ENCODE results near the gene CHRNB2. TPM values are rescaled to one million over a fixed set of nuclear protein-coding genes. Genes with fewer than 3 reads are reported as not detected.

Gene CHRNB2
- total and polyA plus RNA-seq, 9 of the 15 experiments (the other 6 are each of a cell fraction or from before 2014, with no cell fraction given) = 0.01 TPM; not detected in 8

DNA sequence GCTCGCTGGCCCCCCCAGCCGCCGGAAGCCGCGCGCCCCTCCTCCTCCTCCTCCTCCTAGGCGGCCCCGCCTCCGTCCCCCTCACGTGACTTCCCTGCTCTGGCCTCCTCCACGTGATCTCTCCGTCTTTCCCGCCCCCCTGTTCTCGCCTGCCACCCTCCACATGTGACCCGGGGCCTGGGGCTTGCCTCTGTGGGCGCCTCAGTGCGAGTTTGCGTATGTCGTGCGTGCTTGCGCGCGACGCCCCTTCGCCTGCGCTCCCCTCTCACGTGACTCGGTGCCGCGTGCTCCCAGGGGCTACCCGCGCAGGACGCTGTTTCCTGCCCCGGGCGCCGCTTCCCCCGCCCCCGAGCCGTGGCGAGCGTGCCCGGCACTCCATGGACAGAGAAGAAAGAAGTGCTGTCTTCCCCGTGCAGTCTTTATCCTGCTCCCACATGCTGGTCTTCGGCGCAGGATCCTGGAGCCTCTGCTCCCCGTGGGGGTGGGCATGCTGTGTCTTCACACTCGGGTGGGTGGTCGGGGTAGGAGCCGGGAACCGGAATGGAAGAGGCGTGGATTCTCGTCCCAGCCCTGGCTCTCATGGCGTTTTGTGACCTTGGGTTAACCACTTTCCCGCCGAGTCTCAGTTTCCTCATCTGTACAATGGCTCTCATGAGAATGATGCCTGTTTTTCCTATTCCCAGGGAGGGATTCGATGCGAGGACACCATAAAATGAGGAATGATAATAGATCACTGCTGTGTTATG is 8.7 kb upstream of the CHRNB2 start:
- ATAC-seq (peak; percentile 94), FAIRE-seq (peak; percentile 86), DNase-seq (ENCODE audit: extremely low read depth in 1 of 4, low spot score in 3 of 4) (peak; percentile 94 to 98 (median 96))
- Histone ChIP-seq H2AFZ (ENCODE audit: low read depth, low read length) (peak overlapping the region; percentile 95), H3K27ac (ENCODE audit: extremely low read depth, low read depth, low read length) (peak overlapping the region; percentile 82), H3K79me2 (ENCODE audit: control insufficient read depth, insufficient read depth, low read length) (peaks cover 27% of the 10 kb centered on the region), H3K4me1 (replicated peaks in 1 of 2; ENCODE audit: control insufficient read depth in 2 of 2, insufficient read depth in 2 of 2, low read length in 2 of 2) (peaks cover 18 to 21% of the 10 kb centered on the region in 2 experiments; a peak in 4 of 5 replicates), H3K27me3 (ENCODE audit: control insufficient read depth in 2 of 2, insufficient read depth in 2 of 2, low read length in 2 of 2) (peaks cover 2 to 9% of the 10 kb centered on the region in 2 experiments; a peak in 1 of 5 replicates), H4K20me1 (replicated peaks; ENCODE audit: control insufficient read depth, insufficient read depth, low read length) (no peaks in the 10 kb centered on the region), H3K4me3 (peak overlapping the region; percentile 82), H3K9me3 (replicated peaks; ENCODE audit: control insufficient read depth, insufficient read depth, low read depth, low read length) (no peaks in the 10 kb centered on the region), H3K36me3 (ENCODE audit: control insufficient read depth, insufficient read depth, low read length) (peaks cover 24% of the 10 kb centered on the region), H3K9ac (ENCODE audit: insufficient read depth in 1 of 2, low read depth in 2 of 2, low read length in 2 of 2) (peak overlapping the region; percentile 73 to 95), H3K4me2 (ENCODE audit: insufficient read depth, low read length) (peak overlapping the region; percentile 82), H3K9me1 (ENCODE audit: control insufficient read depth, insufficient read depth, low read length) (no peaks in the 10 kb centered on the region)
- WGBS (ENCODE audit: insufficient coverage, low coverage, missing lambda C conversion rate) = under 1% methylated on average over 33 of the region's 57 CpGs
- ChIA-PET CTCF (ENCODE audit: low intra/inter-chr PET ratio) (interaction anchor here (0.6 to 2.8 kb wide), 10 partner anchors 13 to 525 kb away, joined by 3 to 19 read pairs (median 4); no protein-coding TSS in a partner anchor), POLR2A (interaction anchor here (0.6 to 1.0 kb wide), 3 partner anchors 17 to 314 kb away, joined by 3 read pairs; no protein-coding TSS in a partner anchor)
- in situ Hi-C loops (cut with MboI) = loop anchor here (5.0 kb wide), 1 partner anchor 72 kb away; no protein-coding TSS in a partner anchor
- TSS peak; percentile 91 for BruUV-seq (replicated peaks)
- intact Hi-C loops (cut with micrococcal nuclease) = loop anchor here (1.0 to 5.0 kb wide), 7 partner anchors 110 to 528 kb away; partner anchors contain the start of genes EFNA4, PMVK and ZBTB7B
- TF ChIP-seq ZNF140 (CRISPR knock-in tag; IDR thresholded peaks at IDR 0.05) (no peak), ZKSCAN1 (IDR thresholded peaks at IDR 0.05; ENCODE audit: low read depth, low read length) (no peak), MAZ (CRISPR knock-in tag; conservative IDR thresholded peaks at IDR 0.05 in 1 of 2, IDR thresholded peaks at IDR 0.05 in 1 of 2) (peak; percentile 15 to 98; a peak in 2 of 4 replicates), PCBP1 (IDR thresholded peaks at IDR 0.05; ENCODE audit: low read depth, low read length, poor library complexity, severe bottlenecking) (no peak), TCFL5 (CRISPR knock-in tag; conservative IDR thresholded peaks at IDR 0.05) (no peak), CBFA2T3 (IDR thresholded peaks at IDR 0.05) (peak; percentile 33; the same call in 1 of the 2 replicates), HNRNPH1 (optimal IDR thresholded peaks at IDR 0.05; ENCODE audit: low read depth, low read length) (no peak), ZC3H8 (IDR thresholded peaks at IDR 0.05) (no peak), RB1 (IDR thresholded peaks at IDR 0.05; ENCODE audit: low read depth) (peak; percentile 50; the same call in 1 of the 2 replicates)
- TF ChIP-seq, protein P1, sequence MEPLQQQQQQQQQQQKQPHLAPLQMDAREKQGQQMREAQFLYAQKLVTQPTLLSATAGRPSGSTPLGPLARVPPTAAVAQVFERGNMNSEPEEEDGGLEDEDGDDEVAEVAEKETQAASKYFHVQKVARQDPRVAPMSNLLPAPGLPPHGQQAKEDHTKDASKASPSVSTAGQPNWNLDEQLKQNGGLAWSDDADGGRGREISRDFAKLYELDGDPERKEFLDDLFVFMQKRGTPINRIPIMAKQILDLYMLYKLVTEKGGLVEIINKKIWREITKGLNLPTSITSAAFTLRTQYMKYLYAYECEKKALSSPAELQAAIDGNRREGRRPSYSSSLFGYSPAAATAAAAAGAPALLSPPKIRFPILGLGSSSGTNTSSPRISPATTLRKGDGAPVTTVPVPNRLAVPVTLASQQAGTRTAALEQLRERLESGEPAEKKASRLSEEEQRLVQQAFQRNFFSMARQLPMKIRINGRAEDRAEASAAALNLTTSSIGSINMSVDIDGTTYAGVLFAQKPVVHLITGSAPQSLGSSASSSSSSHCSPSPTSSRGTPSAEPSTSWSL (CRISPR knock-in tag; IDR thresholded peaks at IDR 0.05; ENCODE audit: borderline replicate concordance) = no peak
- TF ChIP-seq, protein P2, sequence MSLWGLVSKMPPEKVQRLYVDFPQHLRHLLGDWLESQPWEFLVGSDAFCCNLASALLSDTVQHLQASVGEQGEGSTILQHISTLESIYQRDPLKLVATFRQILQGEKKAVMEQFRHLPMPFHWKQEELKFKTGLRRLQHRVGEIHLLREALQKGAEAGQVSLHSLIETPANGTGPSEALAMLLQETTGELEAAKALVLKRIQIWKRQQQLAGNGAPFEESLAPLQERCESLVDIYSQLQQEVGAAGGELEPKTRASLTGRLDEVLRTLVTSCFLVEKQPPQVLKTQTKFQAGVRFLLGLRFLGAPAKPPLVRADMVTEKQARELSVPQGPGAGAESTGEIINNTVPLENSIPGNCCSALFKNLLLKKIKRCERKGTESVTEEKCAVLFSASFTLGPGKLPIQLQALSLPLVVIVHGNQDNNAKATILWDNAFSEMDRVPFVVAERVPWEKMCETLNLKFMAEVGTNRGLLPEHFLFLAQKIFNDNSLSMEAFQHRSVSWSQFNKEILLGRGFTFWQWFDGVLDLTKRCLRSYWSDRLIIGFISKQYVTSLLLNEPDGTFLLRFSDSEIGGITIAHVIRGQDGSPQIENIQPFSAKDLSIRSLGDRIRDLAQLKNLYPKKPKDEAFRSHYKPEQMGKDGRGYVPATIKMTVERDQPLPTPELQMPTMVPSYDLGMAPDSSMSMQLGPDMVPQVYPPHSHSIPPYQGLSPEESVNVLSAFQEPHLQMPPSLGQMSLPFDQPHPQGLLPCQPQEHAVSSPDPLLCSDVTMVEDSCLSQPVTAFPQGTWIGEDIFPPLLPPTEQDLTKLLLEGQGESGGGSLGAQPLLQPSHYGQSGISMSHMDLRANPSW (CRISPR knock-in tag; IDR thresholded peaks at IDR 0.05) = no peak
- TF ChIP-seq, protein P3, sequence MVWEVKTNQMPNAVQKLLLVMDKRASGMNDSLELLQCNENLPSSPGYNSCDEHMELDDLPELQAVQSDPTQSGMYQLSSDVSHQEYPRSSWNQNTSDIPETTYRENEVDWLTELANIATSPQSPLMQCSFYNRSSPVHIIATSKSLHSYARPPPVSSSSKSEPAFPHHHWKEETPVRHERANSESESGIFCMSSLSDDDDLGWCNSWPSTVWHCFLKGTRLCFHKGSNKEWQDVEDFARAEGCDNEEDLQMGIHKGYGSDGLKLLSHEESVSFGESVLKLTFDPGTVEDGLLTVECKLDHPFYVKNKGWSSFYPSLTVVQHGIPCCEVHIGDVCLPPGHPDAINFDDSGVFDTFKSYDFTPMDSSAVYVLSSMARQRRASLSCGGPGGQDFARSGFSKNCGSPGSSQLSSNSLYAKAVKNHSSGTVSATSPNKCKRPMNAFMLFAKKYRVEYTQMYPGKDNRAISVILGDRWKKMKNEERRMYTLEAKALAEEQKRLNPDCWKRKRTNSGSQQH (CRISPR knock-in tag; IDR thresholded peaks at IDR 0.05) = 0 out of 2 replicates have a peak, but pooled peaks have one; percentile 2
- TF ChIP-seq, protein P4, sequence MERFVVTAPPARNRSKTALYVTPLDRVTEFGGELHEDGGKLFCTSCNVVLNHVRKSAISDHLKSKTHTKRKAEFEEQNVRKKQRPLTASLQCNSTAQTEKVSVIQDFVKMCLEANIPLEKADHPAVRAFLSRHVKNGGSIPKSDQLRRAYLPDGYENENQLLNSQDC (CRISPR knock-in tag; IDR thresholded peaks at IDR 0.05) = no peak
- TF ChIP-seq, protein P5, sequence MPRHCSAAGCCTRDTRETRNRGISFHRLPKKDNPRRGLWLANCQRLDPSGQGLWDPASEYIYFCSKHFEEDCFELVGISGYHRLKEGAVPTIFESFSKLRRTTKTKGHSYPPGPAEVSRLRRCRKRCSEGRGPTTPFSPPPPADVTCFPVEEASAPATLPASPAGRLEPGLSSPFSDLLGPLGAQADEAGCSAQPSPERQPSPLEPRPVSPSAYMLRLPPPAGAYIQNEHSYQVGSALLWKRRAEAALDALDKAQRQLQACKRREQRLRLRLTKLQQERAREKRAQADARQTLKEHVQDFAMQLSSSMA (CRISPR knock-in tag; IDR thresholded peaks at IDR 0.05) = peak; percentile 75; the same call in 1 of the 2 replicates
